ENCODE results near the gene PSMD12.
A peak's percentile ranks its signal among the peaks of the same experiment; 100 is the strongest.

Gene PSMD12

DNA sequence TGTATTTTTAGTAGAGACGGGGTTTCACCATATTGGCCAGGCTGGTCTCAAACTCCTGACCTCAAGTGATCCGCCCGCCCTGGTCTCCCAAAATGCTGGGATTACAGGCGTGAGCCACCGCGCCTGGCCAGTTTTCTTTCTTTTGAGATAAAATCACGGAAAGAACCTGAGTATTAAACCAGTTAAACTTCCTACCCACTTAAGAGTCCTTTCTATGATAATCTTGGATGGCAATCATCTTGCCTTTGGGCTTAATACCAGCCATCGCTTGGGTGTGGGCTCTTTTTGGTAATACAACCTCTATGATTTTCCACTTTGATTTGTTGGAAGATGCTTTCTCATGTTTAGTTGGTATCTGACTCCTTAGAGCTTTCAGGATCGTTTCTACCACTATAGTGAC lies 34.7 kb upstream of the PSMD12 start:
- no peak for DNase-seq
- peaks cover 22% of the 10 kb centered on the region for H3K79me1 ChIP-seq (replicated peaks; ENCODE audit: low read length, poor library complexity, severe bottlenecking)
- no peak overlapping the region for H4K91ac ChIP-seq (ENCODE audit: low read length)
- H3K36me3 ChIP-seq (ENCODE audit: control insufficient read depth in 1 of 2, insufficient read depth in 2 of 2, low read depth in 1 of 2, low read length in 2 of 2) = no peaks in the 10 kb centered on the region
- no peak overlapping the region for H3K9ac ChIP-seq (ENCODE audit: low read length)
- no peaks in the 10 kb centered on the region for H3K27me3 ChIP-seq (ENCODE audit: control insufficient read depth in 1 of 2, insufficient read depth in 1 of 2, low read length in 2 of 2)
- no peak overlapping the region for H2BK5ac ChIP-seq (ENCODE audit: low read depth, low read length, poor library complexity, severe bottlenecking)
- H2BK12ac ChIP-seq (ENCODE audit: low read length in 2 of 2) = no peak overlapping the region
- H2BK120ac ChIP-seq (ENCODE audit: low read depth, low read length) = no peak overlapping the region
- no peak overlapping the region for H2AK5ac ChIP-seq (ENCODE audit: low read length, severe bottlenecking)
- no peak overlapping the region for H3K14ac ChIP-seq (ENCODE audit: low read length in 2 of 2)
- H3K4me2 ChIP-seq (ENCODE audit: low read length, poor library complexity, severe bottlenecking) = no peak overlapping the region
- H2AFZ ChIP-seq (ENCODE audit: low read depth, low read length) = no peak overlapping the region
- no peaks in the 10 kb centered on the region for H3K9me3 ChIP-seq (ENCODE audit: control insufficient read depth, low read length)
- no peak overlapping the region for H3K23ac ChIP-seq (ENCODE audit: low read length in 2 of 2)
- H3K18ac ChIP-seq (ENCODE audit: low read depth in 1 of 2, low read length in 2 of 2) = no peak overlapping the region
- no peak overlapping the region for H2BK15ac ChIP-seq (ENCODE audit: low read depth, poor library complexity, severe bottlenecking)
- H3K27ac ChIP-seq (ENCODE audit: low read length, poor library complexity, severe bottlenecking) = no peak overlapping the region
- WGBS = 98% methylated on average over 8 of the region's 9 CpGs
- no peak overlapping the region for H3K4me3 ChIP-seq (ENCODE audit: insufficient read depth in 1 of 2, low read depth in 1 of 2, low read length in 2 of 2)
- no peaks in the 10 kb centered on the region for H3K4me1 ChIP-seq (ENCODE audit: control insufficient read depth, insufficient read depth, low read depth, low read length)
- no peak overlapping the region for H3K4ac ChIP-seq (ENCODE audit: low read depth in 1 of 2, low read length in 2 of 2)
- H4K8ac ChIP-seq (ENCODE audit: low read length) = no peak overlapping the region

DNA sequence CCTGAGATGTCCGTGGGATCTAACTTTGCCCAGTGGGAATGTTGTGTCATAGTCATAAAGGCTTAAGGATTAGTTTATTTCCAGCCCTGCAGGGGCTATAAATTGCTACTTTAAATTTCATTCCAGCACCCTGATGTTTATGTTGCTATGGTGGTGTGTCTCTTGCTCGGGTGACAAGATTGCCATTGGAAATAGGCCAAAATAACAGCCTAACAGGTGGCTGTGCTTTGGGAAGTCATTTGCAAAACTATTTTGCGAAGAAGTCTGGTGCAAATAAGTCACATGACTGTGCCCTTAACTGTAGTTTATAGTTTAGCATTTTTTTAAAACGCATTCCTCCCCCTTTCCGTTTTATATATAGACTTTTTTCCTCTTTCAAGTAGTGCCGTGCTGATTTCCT lies 33.8 kb upstream of the PSMD12 start:
- Histone ChIP-seq H3K4me2 (ENCODE audit: low read length, poor library complexity, severe bottlenecking) (no peak overlapping the region), H2BK5ac (ENCODE audit: low read depth, low read length, poor library complexity, severe bottlenecking) (no peak overlapping the region), H2AFZ (ENCODE audit: low read depth, low read length) (no peak overlapping the region), H3K14ac (ENCODE audit: low read length in 2 of 2) (no peak overlapping the region), H2BK120ac (ENCODE audit: low read depth, low read length) (no peak overlapping the region), H2BK15ac (ENCODE audit: low read depth, poor library complexity, severe bottlenecking) (no peak overlapping the region), H3K18ac (ENCODE audit: low read depth in 1 of 2, low read length in 2 of 2) (no peak overlapping the region), H3K4ac (ENCODE audit: low read depth in 1 of 2, low read length in 2 of 2) (no peak overlapping the region), H3K27ac (ENCODE audit: low read length, poor library complexity, severe bottlenecking) (no peak overlapping the region), H2BK12ac (ENCODE audit: low read length in 2 of 2) (no peak overlapping the region), H3K9me3 (ENCODE audit: control insufficient read depth, low read length) (no peaks in the 10 kb centered on the region), H4K91ac (ENCODE audit: low read length) (no peak overlapping the region), H3K9ac (ENCODE audit: low read length) (no peak overlapping the region), H3K79me1 (replicated peaks; ENCODE audit: low read length, poor library complexity, severe bottlenecking) (peaks cover 24% of the 10 kb centered on the region), H2AK5ac (ENCODE audit: low read length, severe bottlenecking) (no peak overlapping the region), H3K4me3 (ENCODE audit: insufficient read depth in 1 of 2, low read depth in 1 of 2, low read length in 2 of 2) (no peak overlapping the region), H4K8ac (ENCODE audit: low read length) (no peak overlapping the region), H3K23ac (ENCODE audit: low read length in 2 of 2) (no peak overlapping the region), H3K36me3 (ENCODE audit: control insufficient read depth in 1 of 2, insufficient read depth in 2 of 2, low read depth in 1 of 2, low read length in 2 of 2) (no peaks in the 10 kb centered on the region), H3K27me3 (ENCODE audit: control insufficient read depth in 1 of 2, insufficient read depth in 1 of 2, low read length in 2 of 2) (no peaks in the 10 kb centered on the region), H3K4me1 (ENCODE audit: control insufficient read depth, insufficient read depth, low read depth, low read length) (no peaks in the 10 kb centered on the region)
- 59% methylated on average over 4 of the region's 6 CpGs for WGBS
- DNase-seq = peak; percentile 25

DNA sequence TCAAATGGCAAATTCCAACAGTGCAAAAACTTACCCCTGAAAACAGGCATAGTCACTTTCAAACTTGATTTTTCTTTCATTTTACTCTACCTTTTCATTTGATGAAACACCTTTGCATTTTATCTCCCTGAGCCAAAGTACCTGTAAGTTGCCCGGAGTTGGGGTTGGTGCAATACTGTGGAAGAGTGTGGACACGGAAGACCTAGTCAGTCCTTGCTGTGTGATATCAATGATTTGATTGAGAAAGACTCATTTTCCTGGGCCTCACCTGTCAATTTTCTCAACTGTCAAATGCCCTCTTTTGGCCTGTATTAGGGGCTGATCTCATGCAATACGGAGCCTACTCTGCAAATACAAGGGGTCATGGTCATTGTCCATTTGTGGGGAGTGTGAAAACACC lies 33.3 kb upstream of the PSMD12 start:
- peaks cover 27% of the 10 kb centered on the region for H3K79me1 ChIP-seq (replicated peaks; ENCODE audit: low read length, poor library complexity, severe bottlenecking)
- no peak overlapping the region for H3K14ac ChIP-seq (ENCODE audit: low read length in 2 of 2)
- DNase-seq = no peak
- no peak overlapping the region for H3K27ac ChIP-seq (ENCODE audit: low read length, poor library complexity, severe bottlenecking)
- H4K91ac ChIP-seq (ENCODE audit: low read length) = no peak overlapping the region
- H2AK5ac ChIP-seq (ENCODE audit: low read length, severe bottlenecking) = no peak overlapping the region
- no peak overlapping the region for H4K8ac ChIP-seq (ENCODE audit: low read length)
- no peak overlapping the region for H3K4me3 ChIP-seq (ENCODE audit: insufficient read depth in 1 of 2, low read depth in 1 of 2, low read length in 2 of 2)
- no peak overlapping the region for H3K4ac ChIP-seq (ENCODE audit: low read depth in 1 of 2, low read length in 2 of 2)
- no peak overlapping the region for H2BK15ac ChIP-seq (ENCODE audit: low read depth, poor library complexity, severe bottlenecking)
- no peak overlapping the region for H2BK120ac ChIP-seq (ENCODE audit: low read depth, low read length)
- no peak overlapping the region for H3K23ac ChIP-seq (ENCODE audit: low read length in 2 of 2)
- no peaks in the 10 kb centered on the region for H3K36me3 ChIP-seq (ENCODE audit: control insufficient read depth in 1 of 2, insufficient read depth in 2 of 2, low read depth in 1 of 2, low read length in 2 of 2)
- no peak overlapping the region for H2AFZ ChIP-seq (ENCODE audit: low read depth, low read length)
- H2BK5ac ChIP-seq (ENCODE audit: low read depth, low read length, poor library complexity, severe bottlenecking) = no peak overlapping the region
- H3K9ac ChIP-seq (ENCODE audit: low read length) = no peak overlapping the region
- no peaks in the 10 kb centered on the region for H3K4me1 ChIP-seq (ENCODE audit: control insufficient read depth, insufficient read depth, low read depth, low read length)
- H2BK12ac ChIP-seq (ENCODE audit: low read length in 2 of 2) = no peak overlapping the region
- H3K18ac ChIP-seq (ENCODE audit: low read depth in 1 of 2, low read length in 2 of 2) = no peak overlapping the region
- H3K4me2 ChIP-seq (ENCODE audit: low read length, poor library complexity, severe bottlenecking) = no peak overlapping the region
- no peaks in the 10 kb centered on the region for H3K27me3 ChIP-seq (ENCODE audit: control insufficient read depth in 1 of 2, insufficient read depth in 1 of 2, low read length in 2 of 2)
- no peaks in the 10 kb centered on the region for H3K9me3 ChIP-seq (ENCODE audit: control insufficient read depth, low read length)
- 89% methylated on average over 3 of the region's 3 CpGs for WGBS

DNA sequence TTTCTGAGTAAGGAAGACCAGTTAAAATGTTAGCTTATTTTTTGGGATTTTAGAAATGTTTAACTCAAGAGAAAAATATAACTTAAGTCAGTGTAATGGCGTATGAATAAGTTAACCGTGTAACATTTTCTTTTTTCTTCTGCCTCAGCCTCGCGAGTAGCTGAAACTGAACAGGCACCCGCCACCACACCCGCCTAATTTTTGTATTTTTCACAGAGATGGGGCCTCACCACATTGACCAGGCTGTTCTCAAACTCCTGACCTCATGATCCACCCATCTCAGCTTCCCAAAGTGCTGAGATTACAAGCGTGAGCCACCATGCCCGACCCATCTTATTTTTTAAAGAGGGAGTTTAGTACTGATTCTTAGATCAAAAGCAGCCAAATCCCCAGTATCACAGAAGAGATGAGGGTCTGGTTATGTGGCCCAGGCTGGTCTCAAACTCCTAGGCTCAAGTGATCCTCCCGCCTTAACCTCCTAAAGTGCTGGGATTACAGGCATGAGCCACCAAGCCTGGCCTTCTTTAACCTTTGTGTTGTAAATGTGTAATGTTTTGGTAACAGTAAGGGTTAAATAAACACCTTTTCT lies 27.5 kb upstream of the PSMD12 start:
- no peak for DNase-seq
- Histone ChIP-seq H3K9me3 (ENCODE audit: control insufficient read depth, low read length) (no peaks in the 10 kb centered on the region), H3K18ac (ENCODE audit: low read depth in 1 of 2, low read length in 2 of 2) (no peak overlapping the region), H2AK5ac (ENCODE audit: low read length, severe bottlenecking) (no peak overlapping the region), H3K27ac (ENCODE audit: low read length, poor library complexity, severe bottlenecking) (no peak overlapping the region), H2BK15ac (ENCODE audit: low read depth, poor library complexity, severe bottlenecking) (no peak overlapping the region), H3K4me2 (ENCODE audit: low read length, poor library complexity, severe bottlenecking) (no peak overlapping the region), H2AFZ (ENCODE audit: low read depth, low read length) (no peak overlapping the region), H2BK12ac (ENCODE audit: low read length in 2 of 2) (no peak overlapping the region), H3K23ac (ENCODE audit: low read length in 2 of 2) (no peak overlapping the region), H3K79me1 (replicated peaks; ENCODE audit: low read length, poor library complexity, severe bottlenecking) (peaks cover 25% of the 10 kb centered on the region), H3K4ac (ENCODE audit: low read depth in 1 of 2, low read length in 2 of 2) (no peak overlapping the region), H3K27me3 (ENCODE audit: control insufficient read depth in 1 of 2, insufficient read depth in 1 of 2, low read length in 2 of 2) (no peaks in the 10 kb centered on the region), H4K91ac (ENCODE audit: low read length) (no peak overlapping the region), H3K9ac (ENCODE audit: low read length) (no peak overlapping the region), H4K8ac (ENCODE audit: low read length) (no peak overlapping the region), H3K36me3 (ENCODE audit: control insufficient read depth in 1 of 2, insufficient read depth in 2 of 2, low read depth in 1 of 2, low read length in 2 of 2) (no peaks in the 10 kb centered on the region), H2BK120ac (ENCODE audit: low read depth, low read length) (no peak overlapping the region), H3K4me3 (ENCODE audit: insufficient read depth in 1 of 2, low read depth in 1 of 2, low read length in 2 of 2) (no peak overlapping the region), H2BK5ac (ENCODE audit: low read depth, low read length, poor library complexity, severe bottlenecking) (no peak overlapping the region), H3K14ac (ENCODE audit: low read length in 2 of 2) (no peak overlapping the region), H3K4me1 (ENCODE audit: control insufficient read depth, insufficient read depth, low read depth, low read length) (peaks cover 6% of the 10 kb centered on the region)
- over 99% methylated on average over 7 of the region's 9 CpGs for WGBS

All from mesenchymal stem cell (in vitro differentiated cells and primary cell).